ENCODE results near the gene CYP26B1. TPM values are rescaled to one million over a fixed set of nuclear protein-coding genes. Genes with fewer than 3 reads are reported as not detected.

Gene CYP26B1
- total and polyA plus RNA-seq, 2 of the 8 experiments (the other 6 are each of a cell fraction or from before 2014, with no cell fraction given): 0.06 to 0.69 TPM

DNA sequence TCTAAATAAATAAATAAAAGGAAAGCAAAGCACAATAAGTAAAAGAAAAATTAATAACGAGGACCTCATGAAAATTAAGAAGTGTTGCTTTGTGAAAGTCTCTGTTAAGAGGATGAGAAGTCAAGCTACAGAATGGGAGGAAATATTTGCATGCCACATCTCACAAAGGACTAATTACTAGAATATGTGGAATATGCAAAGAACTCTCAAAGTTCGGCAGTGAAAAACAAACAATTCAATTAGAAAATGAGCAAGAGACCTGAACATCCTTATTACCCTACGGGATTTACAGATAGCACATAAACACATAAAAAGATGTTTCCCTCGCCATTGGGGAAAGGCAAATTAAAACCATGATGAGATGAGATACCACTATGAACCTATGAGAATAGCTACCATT, 23.3 kb downstream of the CYP26B1 start (continued):
- TF ChIP-seq, protein P1, sequence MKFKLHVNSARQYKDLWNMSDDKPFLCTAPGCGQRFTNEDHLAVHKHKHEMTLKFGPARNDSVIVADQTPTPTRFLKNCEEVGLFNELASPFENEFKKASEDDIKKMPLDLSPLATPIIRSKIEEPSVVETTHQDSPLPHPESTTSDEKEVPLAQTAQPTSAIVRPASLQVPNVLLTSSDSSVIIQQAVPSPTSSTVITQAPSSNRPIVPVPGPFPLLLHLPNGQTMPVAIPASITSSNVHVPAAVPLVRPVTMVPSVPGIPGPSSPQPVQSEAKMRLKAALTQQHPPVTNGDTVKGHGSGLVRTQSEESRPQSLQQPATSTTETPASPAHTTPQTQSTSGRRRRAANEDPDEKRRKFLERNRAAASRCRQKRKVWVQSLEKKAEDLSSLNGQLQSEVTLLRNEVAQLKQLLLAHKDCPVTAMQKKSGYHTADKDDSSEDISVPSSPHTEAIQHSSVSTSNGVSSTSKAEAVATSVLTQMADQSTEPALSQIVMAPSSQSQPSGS (IDR thresholded peaks at IDR 0.05; ENCODE audit: low read length): no peak
- TF ChIP-seq, protein P2, sequence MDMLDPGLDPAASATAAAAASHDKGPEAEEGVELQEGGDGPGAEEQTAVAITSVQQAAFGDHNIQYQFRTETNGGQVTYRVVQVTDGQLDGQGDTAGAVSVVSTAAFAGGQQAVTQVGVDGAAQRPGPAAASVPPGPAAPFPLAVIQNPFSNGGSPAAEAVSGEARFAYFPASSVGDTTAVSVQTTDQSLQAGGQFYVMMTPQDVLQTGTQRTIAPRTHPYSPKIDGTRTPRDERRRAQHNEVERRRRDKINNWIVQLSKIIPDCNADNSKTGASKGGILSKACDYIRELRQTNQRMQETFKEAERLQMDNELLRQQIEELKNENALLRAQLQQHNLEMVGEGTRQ (IDR thresholded peaks at IDR 0.05; ENCODE audit: low read length): no peak
- TF ChIP-seq BACH1 (IDR thresholded peaks at IDR 0.05; ENCODE audit: low read length): no peak
- TF ChIP-seq RXRA (IDR thresholded peaks at IDR 0.05; ENCODE audit: insufficient read depth, low read depth, low read length): no peak
- no peak for TF ChIP-seq SAP30 (IDR thresholded peaks at IDR 0.05; ENCODE audit: insufficient read depth, insufficient replicate concordance, low read length)
- TF ChIP-seq SIX5 (IDR thresholded peaks at IDR 0.05; ENCODE audit: low read depth, low read length): no peak
- no peak for TF ChIP-seq NRF1 (IDR thresholded peaks at IDR 0.05; ENCODE audit: low read depth, low read length)
- TF ChIP-seq, protein P3, sequence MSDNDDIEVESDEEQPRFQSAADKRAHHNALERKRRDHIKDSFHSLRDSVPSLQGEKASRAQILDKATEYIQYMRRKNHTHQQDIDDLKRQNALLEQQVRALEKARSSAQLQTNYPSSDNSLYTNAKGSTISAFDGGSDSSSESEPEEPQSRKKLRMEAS (IDR thresholded peaks at IDR 0.05): no peak

Measured in H1 (cell line).